ENCODE data around the gene RALA.
"Not testable (repeated sequence)": the region's sequence is repeated elsewhere in the genome, so short reads cannot be mapped to it uniquely, and the experiment has no call there.

Gene RALA

GRCh38 chr7:39663263-39663662 is 39.9 kb downstream of the RALA start:
- H3K4me3 ChIP-seq (ENCODE audit: low read depth, low read length), result no peak overlapping the region
- no peak for TF ChIP-seq CTCF (IDR thresholded peaks at IDR 0.05; ENCODE audit: low read depth, low read length)

GRCh38 chr7:39664057-39664456 is 40.7 kb downstream of the RALA start:
- TF ChIP-seq CTCF (IDR thresholded peaks at IDR 0.05; ENCODE audit: low read depth, low read length), result no peak
- no peak overlapping the region for H3K4me3 ChIP-seq (ENCODE audit: low read depth, low read length)

GRCh38 chr7:39664585-39664984 is 41.2 kb downstream of the RALA start:
- no peak for TF ChIP-seq CTCF (IDR thresholded peaks at IDR 0.05; ENCODE audit: low read depth, low read length)
- H3K4me3 ChIP-seq (ENCODE audit: low read depth, low read length), result no peak overlapping the region

GRCh38 chr7:39666562-39666961 is 43.2 kb downstream of the RALA start:
- H3K4me3 ChIP-seq (ENCODE audit: low read depth, low read length), result no peak overlapping the region
- TF ChIP-seq CTCF (IDR thresholded peaks at IDR 0.05; ENCODE audit: low read depth, low read length), result no peak

- TF ChIP-seq CTCF (IDR thresholded peaks at IDR 0.05; ENCODE audit: low read depth, low read length), result no peak
- no peak overlapping the region for H3K4me3 ChIP-seq (ENCODE audit: low read depth, low read length)
Measured at GRCh38 chr7:39667341-39667923, 44.1 kb downstream of the RALA start.

- H3K4me3 ChIP-seq (ENCODE audit: low read depth, low read length), result not testable (repeated sequence)
Measured at GRCh38 chr7:39668280-39668679, 44.9 kb downstream of the RALA start.

GRCh38 chr7:39670052-39670451 is 46.7 kb downstream of the RALA start:
- no peak for TF ChIP-seq CTCF (IDR thresholded peaks at IDR 0.05; ENCODE audit: low read depth, low read length)
- H3K4me3 ChIP-seq (ENCODE audit: low read depth, low read length), result no peak overlapping the region

GRCh38 chr7:39670934-39671333 is 47.6 kb downstream of the RALA start:
- H3K4me3 ChIP-seq (ENCODE audit: low read depth, low read length), result no peak overlapping the region
- TF ChIP-seq CTCF (IDR thresholded peaks at IDR 0.05; ENCODE audit: low read depth, low read length), result no peak

Data from WI38 (cell line).